NOMO-1 (cell line): Measurements from ENCODE around the gene GYS1.

ENCODE experiments used
- DNase-seq, 2 experiments: peaks; one replicate each; lab custom pipeline; 2025; ENCODE audit not compliant: unreplicated experiment in 2 of 2; lab: John Stamatoyannopoulos, UW

The GYS1 gene

DNA sequence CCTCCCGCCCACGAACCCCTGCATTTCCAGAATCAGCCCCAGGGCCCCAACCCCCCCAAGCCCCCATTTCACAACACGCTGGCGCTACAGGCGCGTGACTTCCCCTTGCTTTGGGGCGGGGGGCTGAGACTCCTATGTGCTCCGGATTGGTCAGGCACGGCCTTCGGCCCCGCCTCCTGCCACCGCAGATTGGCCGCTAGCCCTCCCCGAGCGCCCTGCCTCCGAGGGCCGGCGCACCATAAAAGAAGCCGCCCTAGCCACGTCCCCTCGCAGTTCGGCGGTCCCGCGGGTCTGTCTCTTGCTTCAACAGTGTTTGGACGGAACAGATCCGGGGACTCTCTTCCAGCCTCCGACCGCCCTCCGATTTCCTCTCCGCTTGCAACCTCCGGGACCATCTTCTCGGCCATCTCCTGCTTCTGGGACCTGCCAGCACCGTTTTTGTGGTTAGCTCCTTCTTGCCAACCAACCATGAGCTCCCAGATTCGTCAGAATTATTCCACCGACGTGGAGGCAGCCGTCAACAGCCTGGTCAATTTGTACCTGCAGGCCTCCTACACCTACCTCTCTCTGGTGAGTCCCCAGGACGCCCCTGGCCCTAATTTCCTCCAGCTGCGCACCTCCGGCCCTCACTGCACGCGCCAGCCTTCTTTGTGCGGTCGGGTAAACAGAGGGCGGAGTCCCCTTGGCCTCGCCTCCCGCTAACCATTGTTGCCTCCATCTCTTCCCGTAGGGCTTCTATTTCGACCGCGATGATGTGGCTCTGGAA, 27.9 kb downstream of the GYS1 start, which contains the start of gene FTL:
TSS of gene FTL (plus strand) at position 270 of the 766 bp plus-strand sequence. CDS start at position 469, 199 bp downstream.
- DNase-seq: peak; percentile 95 to 99

DNA sequence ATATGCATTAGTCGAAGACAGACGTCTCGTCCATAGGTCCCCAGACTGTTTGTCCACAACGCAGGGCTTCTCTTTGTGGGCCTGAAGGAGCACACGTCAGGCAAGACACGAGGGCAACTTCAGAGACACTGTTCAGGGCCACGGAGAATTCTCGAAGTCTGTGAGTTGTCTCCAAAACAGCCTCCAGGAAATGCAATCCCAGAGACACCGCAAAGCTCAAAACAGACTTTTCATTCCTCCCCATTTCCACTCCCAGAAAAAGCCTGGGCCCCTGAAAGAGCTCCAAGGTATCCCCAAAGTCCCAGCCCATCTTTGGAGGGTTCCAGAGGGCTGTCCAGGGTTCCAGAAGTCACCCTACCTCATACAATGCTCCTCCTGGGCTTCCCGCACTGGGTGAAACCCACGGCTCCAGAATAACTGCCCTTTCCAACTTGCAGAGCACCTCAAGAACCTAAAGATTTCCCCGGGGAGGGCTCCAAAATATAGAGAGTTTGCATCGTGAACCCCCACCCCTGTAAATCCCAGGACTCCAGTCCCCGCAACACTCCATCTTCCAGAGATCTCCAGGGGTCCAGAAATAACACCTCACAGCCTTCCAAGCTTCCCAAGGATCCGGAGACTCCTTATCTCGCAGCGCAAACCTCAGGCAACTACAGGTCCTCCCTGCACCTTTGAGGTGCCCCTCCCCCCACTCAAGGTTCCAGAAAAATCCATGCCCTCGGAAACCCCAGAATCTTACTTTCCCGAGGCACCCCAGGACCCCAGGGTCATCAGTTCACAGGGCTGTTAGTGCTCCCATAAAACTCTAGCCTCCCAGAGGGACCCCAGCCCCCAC, 28.7 kb downstream of the GYS1 start:
- DNase-seq: peak in 1 of 2 experiments; percentile 53

DNA sequence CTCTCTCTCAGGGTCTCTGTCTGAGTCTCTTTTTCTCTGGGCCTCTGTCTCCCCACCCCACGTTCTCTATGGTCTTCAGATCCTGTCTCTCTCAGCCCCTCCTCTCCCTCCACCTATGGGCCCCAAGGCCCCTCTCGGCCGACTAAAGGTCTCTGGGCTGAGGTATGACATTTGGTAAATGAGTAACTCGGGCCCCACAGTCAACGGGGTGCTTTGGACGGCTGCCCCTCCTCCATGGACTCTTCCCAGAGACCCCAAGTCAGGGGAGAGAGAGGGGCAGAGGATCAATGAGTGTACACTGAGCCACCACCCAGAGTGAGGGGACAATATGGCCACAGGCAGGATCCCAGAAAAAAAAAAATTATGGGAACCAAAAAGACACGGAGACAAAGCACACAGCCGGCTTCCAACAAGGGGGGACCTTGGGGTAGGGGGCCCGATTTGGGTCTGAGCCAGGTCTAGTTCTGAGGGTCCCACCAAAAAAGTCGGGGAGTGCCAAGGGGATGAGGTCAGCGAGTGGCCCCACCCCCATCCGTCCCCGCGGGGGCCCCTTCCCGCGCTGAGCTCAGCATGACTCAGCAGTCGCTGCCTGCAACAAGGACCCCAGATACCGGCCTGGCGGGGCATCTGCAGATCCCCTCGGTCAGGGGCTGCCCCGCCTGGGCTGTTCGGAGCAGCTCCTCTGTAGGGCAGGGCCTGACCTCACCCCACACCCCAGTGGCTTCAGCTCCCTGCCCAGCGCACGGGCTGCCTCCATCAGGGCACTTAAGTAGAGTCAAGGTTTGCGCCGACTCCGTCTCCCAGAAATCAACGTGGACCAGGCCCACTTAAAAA, 29.5 kb downstream of the GYS1 start:
- peak; percentile 57 to 69 for DNase-seq

DNA sequence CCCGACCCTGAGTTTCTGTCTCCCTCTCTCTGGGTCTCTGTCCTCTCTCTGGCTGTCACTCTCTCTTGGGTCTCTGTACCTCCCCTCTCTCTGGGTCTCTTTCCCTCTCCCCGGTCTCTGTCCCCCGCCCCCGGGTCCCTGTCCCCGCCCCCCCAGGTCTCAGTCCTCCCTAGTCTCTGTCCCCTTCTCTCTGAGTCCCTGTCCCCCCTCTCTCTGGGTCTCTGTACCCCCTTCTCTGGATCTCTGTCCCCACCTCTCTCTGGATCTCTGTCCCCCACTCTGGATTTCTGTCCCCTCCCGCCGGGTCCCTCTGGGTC, 30.3 kb downstream of the GYS1 start:
- DNase-seq: no peak

DNA sequence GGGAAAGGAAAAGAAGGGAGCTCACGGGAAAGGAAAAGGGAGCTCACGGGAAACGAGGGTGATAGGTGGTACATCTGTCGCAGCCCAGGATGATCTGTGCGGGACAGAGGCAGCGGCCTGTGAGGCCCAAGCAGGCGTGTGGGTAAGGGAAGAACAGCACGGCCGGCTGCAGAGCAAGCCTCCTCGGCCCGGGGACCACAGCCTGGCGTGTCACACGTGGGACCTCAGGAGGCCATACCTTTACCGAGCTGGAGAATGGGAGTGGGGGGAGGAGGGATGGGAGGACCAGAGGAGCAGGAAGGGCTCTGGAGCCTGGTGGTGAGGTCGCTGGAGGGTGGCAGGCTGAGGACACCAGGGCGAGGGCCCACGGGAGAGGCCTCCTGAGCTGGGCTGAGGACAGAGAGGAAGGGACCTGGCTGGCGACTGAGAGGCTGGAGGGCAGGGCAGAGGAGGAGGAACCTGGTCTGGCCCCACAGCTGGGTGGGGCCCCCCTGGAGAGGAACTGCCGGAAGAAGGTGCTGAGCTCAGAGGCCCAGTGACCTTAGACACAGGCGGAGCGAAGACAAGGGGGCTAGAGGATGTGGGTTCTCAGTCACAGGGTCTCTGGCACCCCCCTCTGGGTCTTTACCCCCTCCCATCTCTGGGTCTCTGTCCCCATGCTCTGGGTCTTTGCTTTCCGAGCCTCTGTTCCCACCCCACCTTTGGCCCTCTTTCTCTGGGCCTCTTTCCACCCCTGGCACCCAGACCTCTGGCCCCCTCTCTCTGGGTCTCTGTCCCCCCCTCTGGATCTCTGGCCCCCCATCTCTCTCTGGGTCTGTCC, 30.9 kb downstream of the GYS1 start:
- DNase-seq: peak; percentile 83 to 90

DNA sequence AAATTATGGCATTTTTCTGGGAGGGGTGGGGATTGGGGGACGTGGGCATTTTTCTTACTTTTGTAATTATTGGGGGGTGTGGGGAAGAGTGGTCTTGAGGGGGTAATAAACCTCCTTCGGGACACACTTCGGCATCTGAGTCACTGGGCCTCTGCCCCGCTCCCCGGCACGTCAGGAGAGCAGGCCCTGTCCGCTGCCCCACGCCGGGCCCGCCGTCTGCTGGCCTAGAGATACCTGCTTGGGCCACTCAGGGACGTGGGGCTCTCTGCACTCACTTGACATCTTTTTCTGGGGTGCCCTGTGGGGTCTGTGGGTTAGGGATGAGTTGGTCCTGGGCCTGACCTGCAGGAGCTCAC, 31.5 kb downstream of the GYS1 start:
- DNase-seq: no peak

DNA sequence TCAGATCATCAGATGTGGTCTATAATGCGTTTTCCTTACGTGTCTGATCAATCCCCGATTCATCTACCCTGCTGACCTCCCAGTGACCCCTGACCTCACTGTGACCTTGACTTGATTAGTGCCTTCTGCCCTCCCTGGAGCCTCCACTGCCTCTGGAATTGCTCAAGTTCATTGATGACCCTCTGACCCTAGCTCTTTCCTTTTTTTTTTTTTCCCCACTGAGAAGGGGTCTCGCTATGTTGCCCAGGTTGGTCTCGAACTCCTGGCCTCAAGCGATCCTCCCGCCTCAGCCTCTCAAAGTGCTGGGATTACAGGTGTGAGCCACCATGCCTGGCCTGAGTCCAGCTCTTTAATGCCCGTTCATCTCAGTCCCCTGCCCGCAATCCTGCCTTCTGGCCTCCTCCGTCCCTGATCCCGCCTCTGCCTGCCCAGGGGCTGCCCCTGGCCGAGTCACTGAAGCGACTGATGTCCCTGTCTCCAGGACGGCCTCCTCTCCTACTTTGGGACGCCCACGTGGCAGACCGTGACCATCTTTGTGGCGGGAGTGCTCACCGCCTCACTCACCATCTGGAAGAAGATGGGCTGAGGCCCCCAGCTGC, 32.0 kb downstream of the GYS1 start:
- no peak for DNase-seq

DNA sequence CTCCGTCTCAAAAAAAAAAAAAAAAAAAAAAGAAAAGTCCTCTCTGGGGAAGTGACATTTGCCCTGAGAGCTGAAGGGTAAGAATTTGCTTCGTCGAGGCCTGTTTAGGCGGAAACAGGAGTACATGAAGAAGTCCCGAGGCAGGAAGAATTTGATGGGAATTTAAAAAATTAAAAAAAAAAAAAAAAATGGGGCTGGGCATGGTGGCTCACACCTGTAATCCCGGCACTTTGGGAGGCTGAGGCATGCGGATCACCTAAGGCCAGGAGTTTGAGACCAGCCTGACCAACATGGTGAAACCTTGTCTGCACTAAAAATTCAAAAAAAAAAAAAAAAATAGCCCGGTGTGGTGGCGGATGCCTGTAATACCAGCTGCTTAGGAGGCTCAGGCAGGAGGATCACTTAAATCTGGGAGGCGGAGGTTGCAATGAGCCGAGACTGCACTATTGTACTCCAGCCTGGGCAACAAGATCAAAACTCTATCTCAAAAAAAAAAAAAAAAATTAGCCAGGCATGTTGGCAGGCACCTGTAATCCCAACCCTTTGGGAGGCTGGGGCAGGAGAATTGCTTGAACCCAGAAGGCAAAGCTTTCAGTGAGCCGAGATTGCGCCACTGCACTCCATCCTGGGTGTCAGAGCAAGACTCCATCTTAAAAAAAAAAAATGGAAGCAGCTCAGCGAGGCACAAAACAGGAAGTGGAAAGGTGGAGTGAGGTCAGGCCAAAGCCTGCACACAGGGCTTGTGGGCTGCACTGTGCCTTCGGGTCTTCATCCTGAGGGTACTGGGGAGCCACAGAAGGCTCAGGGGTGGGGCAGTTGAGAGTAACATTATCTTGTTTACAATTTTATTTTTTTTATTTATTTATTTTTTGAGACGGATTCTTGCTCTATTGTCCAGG, 33.5 kb downstream of the GYS1 start:
- no peak for DNase-seq

DNA sequence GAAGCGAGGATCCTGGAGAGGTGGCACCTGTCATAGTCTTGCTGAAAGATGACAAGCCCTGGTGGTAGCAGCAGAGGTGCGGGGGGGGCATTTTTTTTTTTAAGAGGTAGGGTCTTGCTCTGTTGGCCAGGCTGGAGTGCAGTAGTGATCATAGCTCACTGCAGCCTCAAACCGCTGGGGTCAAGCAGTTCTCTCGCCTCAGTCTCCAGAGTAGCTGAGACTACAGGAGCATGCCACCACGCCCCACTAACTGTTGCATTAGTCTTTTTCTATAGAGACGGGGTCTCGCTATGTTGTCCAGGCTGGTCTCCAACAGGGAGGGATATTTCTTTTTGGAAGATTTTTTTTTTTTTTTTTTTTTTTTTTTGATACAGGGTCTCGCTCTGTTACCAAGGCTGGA, 35.1 kb downstream of the GYS1 start:
- DNase-seq: no peak

DNA sequence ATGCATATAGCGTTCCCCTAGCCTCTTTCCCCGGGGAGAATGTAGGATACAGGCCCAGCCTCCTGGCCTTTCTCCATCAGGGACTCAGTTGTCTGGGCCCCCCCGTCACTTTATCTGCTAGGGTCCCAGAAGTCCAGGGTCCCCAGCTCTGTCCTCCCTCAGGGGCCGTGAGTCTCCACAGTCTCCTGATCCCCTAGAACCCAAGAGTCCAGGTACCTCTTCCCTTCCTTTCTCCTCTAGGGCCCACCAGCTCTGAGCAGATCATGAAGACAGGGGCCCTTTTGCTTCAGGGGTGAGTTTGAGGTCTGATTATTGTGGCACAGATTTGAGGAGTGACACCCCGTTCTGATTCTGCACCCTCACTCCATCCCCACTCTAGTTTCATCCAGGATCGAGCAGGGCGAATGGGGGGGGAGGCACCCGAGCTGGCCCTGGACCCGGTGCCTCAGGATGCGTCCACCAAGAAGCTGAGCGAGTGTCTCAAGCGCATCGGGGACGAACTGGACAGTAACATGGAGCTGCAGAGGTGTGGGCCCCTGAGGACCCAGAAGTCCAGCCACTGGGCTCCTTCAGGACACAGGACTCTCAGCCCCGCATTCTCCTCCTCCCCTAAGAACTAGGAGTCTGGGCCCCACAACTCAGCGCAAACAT, 37.7 kb downstream of the GYS1 start:
- no peak for DNase-seq

DNA sequence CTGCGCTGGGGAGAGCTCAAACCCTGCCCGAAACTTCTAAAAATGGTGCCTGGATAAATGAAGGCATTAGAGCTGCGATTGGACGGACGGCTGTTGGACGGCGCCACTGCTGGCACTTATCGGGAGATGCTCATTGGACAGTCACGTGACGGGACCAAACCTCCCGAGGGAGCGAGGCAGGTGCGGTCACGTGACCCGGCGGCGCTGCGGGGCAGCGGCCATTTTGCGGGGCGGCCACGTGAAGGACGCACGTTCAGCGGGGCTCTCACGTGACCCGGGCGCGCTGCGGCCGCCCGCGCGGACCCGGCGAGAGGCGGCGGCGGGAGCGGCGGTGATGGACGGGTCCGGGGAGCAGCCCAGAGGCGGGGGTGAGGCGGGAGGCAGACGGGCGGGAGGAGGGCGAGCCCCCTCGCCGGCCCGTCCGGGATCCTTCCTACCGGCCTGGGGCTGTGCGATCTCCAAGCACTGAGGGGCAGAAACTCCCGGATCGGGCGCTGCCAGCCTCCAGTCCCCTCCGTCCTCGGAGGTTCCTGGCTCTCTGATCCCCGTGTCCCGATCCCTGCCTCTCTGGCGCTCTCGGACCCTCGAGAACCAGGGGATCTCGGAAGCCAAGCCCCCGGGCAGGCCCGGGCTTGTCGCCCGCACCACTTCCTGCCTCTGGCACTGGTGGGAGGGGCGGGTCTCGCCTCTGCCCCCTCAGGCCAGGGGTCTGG, 38.4 kb downstream of the GYS1 start, which contains the start of gene BAX:
TSS of gene BAX (plus strand) at position 281 of the 713 bp plus-strand sequence. CDS start at position 335, 54 bp downstream.
- peak; percentile 92 for DNase-seq

DNA sequence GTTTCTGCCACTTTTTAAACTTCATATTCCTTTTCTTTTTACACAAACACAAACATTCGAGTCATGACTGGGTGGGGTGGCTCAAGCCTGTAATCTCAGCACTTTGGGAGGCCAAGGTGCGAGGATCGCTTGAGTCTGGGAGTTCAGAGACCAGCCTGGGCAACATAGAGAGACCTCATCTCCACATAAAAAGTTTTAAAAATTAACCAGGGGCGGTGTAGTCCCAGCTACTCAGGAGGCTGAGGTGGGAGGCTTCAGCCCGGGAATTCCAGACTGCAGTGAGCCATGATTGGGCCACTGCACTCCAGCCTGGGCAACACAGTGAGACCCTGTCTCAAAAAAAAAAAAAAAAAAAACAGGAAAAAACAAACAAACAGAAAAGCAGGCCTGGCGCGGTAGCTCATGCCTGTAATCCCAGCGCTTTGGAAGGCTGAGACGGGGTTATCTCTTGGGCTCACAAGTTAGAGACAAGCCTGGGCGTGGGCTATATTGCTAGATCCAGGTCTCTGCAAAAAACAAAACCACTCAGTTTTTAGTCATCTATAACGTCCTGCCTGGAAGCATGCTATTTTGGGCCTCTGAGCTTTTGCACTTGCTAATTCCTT, 39.0 kb downstream of the GYS1 start:
- DNase-seq: no peak

DNA sequence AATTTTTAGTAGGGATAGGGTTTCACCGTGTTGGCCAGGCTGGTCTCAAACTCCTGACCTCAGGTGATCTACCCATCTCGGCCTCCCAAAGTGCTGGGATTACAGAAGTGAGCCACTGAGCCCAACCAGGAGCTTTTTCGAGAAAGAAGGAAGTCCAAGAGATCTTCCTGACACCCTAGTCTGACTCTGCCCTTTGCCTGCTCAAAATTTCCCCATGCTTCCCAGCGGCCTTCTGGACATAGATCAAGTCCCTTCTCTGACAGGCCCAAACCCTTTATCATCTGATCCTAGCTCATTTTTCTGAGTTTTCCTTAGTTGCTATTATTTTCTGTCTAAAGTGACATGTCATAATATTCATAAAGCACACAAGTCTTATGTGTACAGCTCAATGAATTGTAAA, 40.0 kb downstream of the GYS1 start:
- no peak for DNase-seq

DNA sequence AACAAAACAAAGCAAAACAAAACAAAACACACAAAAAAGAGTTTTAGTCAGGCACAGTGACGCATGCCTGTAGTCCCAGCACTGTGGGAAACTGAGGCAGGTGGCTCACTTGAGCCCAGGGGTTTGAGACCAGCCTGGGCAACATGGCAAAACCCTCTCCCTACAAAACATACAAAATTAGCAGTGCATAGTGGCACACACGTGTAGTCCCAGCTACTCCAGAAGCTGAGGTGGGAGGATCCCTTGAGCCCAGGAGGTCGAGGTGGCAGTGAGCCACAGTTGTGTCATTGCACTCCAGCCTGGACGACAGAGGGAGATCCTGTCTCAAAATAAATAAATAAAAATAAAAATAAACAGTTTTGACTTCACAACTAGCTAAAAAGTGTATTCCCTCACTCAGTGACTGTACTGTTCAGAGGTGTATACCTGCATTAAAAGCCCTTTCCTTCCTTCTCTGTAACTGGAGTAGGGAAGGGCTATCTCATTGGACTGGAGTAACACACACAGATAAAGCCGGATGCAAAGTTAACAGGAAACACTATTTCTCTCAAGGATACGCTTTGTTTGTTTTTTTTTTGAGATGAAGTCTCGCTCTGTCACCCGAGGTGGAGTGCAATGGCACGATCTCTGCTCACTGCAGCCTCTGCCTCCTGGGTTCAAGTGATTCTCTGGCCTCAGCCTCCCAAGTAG, 42.1 kb downstream of the GYS1 start:
- DNase-seq: no peak

DNA sequence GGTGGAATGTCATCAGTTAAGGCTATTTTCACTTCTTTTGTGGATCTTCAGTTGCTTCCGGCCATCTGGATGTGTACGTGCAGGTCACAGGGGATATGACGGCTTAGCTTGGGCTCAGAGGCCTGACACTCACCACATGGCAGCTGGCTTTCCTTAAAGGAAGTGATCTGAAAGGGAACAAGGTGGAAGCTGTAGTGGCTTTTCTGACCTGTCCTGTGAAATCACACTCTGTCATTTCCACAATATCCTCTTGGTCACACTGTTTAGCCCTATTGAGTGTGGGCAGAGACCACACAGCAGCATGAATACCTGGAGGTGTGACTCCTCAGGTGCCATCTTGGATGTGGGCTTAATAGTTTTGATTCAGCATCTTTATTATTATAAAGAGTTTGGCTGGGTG, 43.0 kb downstream of the GYS1 start:
- no peak for DNase-seq

DNA sequence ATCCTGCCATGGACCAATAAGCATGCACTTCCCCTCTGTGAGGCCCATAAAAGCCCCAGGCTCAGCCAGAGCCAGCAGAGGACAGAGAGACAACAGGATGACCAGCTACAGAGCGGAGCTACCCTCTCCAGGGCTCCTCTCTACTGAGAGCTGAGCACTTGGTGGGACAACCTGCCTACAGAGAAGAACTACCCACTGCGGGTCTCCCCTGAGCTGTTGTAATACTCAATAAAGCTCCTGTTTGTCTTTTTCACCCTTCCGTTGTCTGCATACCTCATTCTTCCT, 45.9 kb downstream of the GYS1 start:
- DNase-seq: no peak
